Thyroid gland (tissue), 4 donors: ENCODE results near the gene GTPBP6. TPM values are rescaled to one million over a fixed set of nuclear protein-coding genes. Genes with fewer than 3 reads are reported as not detected.
"Not testable (repeated sequence)": the region's sequence is repeated elsewhere in the genome, so short reads cannot be mapped to it uniquely, and the experiment has no call there.

Experiments used
- DNase-seq, 2 donors: peaks; one replicate each; pipeline ENCODE4 v3.0.0-alpha.2; 2019
- H3K27ac ChIP-seq, 3 donors: fragments of 200-600 bp; sonication (generic); 1 replicate in 2 of 3; 2 replicates in 1 of 3; pipeline ENCODE4 v1.5.1; 2016 to 2019; ENCODE audit warnings: mild to moderate bottlenecking in 1 of 3, moderate library complexity in 1 of 3
- H3K27me3 ChIP-seq: fragments of 200-600 bp; sonication (generic); one replicate; pipeline ENCODE4 v1.5.1; 2019
- H3K36me3 ChIP-seq, 2 donors: fragments of 200-600 bp; sonication (generic); one replicate each; pipeline ENCODE4 v1.5.1; 2016 to 2019
- H3K4me1 ChIP-seq, 2 donors: fragments of 200-600 bp; sonication (generic); one replicate each; pipeline ENCODE4 v1.5.1; 2017 to 2019
- H3K4me3 ChIP-seq, 3 donors: fragments of 200-600 bp; sonication (generic); replicated peaks in 1 of 3; 1 replicate in 2 of 3; 2 replicates in 1 of 3; pipeline ENCODE4 v1.5.1; 2016; ENCODE audit warnings: mild to moderate bottlenecking in 1 of 3
- H3K9me3 ChIP-seq: fragments of 200-600 bp; sonication (generic); one replicate; pipeline ENCODE4 v1.5.1; 2017
- POLR2A ChIP-seq, 2 donors: fragments of 450-650 bp; IDR thresholded peaks; one replicate each; pipeline ENCODE4 v1.6.1; 2017; ENCODE audit warnings: antibody characterized with exemption in 2 of 2, mild to moderate bottlenecking in 2 of 2, moderate library complexity in 1 of 2
- WGBS, 2 donors: methylation state at CpG; one replicate each; pipeline ENCODE4 v1.1.5; 2017; 5-methylcytosine and 5-hydroxymethylcytosine counted together
- intact Hi-C: fragments of 100-400 bp; cut with DNase I; formaldehyde crosslinking; loops from one replicate; pipeline ENCODE4 v1.15.1; 2023
- total RNA-seq, 4 donors: library from RNA; depleted of rRNA; stranded (reverse); fragments of >200 nt; gene quantifications; one replicate each; pipeline ENCODE4 v1.2.3, GENCODE V29; 2016
- TF ChIP-seq, protein P1 (sequence below), 6 experiments: fragments of 200-600 bp in 3 of 6; fragments of 450-650 bp in 3 of 6; sonication (generic) in 3 of 6; IDR thresholded peaks; one replicate each; pipeline ENCODE4 v1.5.1; 2016 to 2019; ENCODE audit warnings: antibody characterized with exemption in 6 of 6, mild to moderate bottlenecking in 2 of 6, inconsistent platforms in 1 of 6, moderate library complexity in 1 of 6

GTPBP6 gene
- total RNA-seq, 4 donors from 2014 or later: 39.9 to 54.9 (median 47.9) TPM

DNA sequence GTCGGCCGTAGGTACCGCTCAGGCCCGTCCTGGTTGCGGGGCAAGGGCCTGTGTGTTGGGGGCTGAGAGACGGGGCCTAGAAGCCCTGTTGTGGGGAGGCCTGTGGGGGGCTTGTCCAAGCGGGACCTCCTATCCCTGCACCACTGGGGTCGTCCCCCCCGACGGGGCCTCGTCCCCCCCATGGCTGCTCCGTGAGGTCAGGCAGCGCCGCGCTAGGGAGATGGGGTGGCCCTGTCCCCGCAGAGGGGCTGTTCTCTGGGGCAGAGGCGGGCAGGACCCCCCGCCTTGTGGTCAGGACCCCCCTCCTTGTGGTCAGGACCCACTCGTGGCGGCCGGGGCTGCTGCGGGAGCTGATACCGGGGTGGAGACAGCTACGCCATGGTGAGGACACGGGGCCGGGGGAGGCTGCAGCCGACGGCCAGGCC, 12.1 kb upstream of the GTPBP6 start:
- WGBS, 2 donors: 60% methylated on average over 1 of the region's 28 CpGs; no CpG with 5 or more reads in 1 of the 2 donors
- TF ChIP-seq, protein P1, sequence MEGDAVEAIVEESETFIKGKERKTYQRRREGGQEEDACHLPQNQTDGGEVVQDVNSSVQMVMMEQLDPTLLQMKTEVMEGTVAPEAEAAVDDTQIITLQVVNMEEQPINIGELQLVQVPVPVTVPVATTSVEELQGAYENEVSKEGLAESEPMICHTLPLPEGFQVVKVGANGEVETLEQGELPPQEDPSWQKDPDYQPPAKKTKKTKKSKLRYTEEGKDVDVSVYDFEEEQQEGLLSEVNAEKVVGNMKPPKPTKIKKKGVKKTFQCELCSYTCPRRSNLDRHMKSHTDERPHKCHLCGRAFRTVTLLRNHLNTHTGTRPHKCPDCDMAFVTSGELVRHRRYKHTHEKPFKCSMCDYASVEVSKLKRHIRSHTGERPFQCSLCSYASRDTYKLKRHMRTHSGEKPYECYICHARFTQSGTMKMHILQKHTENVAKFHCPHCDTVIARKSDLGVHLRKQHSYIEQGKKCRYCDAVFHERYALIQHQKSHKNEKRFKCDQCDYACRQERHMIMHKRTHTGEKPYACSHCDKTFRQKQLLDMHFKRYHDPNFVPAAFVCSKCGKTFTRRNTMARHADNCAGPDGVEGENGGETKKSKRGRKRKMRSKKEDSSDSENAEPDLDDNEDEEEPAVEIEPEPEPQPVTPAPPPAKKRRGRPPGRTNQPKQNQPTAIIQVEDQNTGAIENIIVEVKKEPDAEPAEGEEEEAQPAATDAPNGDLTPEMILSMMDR (IDR thresholded peaks at IDR 0.05): no peak
- TF ChIP-seq POLR2A (IDR thresholded peaks at IDR 0.05): no peak
- no peaks in the 10 kb centered on the region for H3K9me3 ChIP-seq
- H3K4me1 ChIP-seq: peaks cover 0 to 10% of the 10 kb centered on the region in 2 donors
- no peaks in the 10 kb centered on the region for H3K27me3 ChIP-seq
- intact Hi-C loops: no loop called here
- H3K27ac ChIP-seq: no peak overlapping the region
- no peak overlapping the region for H3K4me3 ChIP-seq
- peak in 1 of 2 donors; percentile 0 for DNase-seq
- no peaks in the 10 kb centered on the region for H3K36me3 ChIP-seq

DNA sequence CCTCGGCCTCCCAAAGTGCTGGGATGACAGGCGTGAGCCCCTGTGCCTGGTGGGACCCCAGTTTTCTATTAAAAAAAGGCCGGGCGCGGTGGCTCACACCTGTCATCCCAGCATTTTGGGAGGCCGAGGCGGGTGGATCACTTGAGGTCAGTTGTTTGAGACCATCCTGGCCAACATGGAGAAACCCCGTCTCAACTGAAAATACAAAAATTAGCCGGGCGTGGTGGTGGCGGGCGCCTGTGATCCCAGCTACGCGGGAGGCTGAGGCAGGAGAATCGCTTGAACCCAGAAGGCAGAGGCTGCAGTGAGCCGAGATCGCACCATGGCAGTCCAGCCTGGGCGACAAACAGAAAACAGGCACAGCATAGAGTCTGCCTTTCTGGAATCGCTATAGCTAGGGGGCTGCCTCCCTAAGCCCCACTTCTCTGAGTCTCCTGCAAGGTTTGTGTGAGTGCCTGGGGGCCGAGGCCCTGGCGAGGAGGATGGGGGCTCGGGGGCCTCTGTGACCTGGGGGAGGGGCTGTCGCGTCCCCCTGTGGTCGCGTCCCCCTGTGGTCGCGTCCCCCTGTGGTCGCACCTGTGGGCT, 11.6 kb upstream of the GTPBP6 start:
- H3K27me3 ChIP-seq, DNase-seq, H3K9me3 ChIP-seq, H3K4me3 ChIP-seq, H3K27ac ChIP-seq, H3K4me1 ChIP-seq, H3K36me3 ChIP-seq, intact Hi-C loops: not testable (repeated sequence)
- 76 to 98% methylated on average over 14 to 23 of the region's 29 CpGs for WGBS, 2 donors

DNA sequence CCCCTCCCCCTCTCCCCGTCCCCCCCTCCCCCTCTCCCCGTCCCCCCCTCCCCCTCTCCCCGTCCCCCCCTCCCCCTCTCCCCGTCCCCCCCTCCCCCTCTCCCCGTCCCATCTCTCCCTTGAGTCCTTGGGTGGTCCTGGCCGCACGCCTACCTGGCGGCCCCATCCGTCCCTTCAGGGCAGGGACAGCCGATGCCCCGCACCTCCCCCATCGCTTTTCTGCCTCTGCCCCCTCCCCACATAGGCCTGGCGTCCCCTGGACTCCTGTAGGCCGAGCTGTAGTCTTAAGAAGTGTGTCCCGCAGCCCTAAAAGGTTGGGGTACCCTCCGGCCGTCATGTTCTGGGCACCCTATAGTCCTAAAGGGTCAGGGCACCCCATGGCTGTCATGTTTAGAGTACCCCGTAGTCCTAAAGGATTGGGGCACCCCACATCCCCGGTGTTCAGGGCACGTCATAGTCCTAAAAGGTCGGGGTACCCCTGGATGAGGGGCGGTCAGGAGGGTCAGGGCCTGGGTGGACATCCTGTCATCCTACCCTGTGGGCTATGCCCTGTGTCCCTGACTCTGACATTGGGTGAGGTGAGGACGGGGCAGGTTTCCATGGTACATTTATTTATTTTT, 10.8 kb upstream of the GTPBP6 start:
- no peak for TF ChIP-seq POLR2A (IDR thresholded peaks at IDR 0.05)
- no peak overlapping the region for H3K4me3 ChIP-seq
- peaks cover 0 to 10% of the 10 kb centered on the region in 2 donors for H3K4me1 ChIP-seq
- no peak overlapping the region for H3K27ac ChIP-seq
- no peaks in the 10 kb centered on the region for H3K9me3 ChIP-seq
- WGBS, 2 donors: 86 to 89% methylated on average over 10 to 14 of the region's 23 CpGs
- DNase-seq: no peak
- intact Hi-C loops: no loop called here
- no peaks in the 10 kb centered on the region for H3K36me3 ChIP-seq
- no peaks in the 10 kb centered on the region for H3K27me3 ChIP-seq

DNA sequence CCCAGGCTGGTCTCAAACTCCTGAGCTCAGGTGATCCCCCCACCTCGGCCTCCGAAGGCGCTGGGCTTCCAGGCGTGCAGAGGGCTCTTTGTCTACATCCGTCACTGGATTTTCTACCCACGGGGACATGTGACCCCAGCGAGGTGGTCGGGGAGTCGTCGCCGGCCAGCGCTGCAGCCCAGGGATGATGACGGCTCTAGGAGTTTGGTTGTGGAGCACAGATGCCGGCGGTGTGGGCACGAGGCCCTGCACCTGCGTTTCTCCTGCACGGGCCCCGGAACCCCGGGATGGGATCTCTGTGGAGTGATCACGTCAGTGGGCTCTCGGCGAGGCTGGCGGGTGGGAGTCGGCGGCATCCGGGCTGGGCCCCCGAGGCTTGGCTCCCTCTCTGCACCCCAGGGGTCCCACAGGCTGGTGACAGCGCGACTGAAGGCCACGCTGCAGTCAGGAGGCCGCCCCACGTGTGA, 9.1 kb upstream of the GTPBP6 start:
- H3K27ac ChIP-seq: no peak overlapping the region
- intact Hi-C loops: no loop called here
- no peaks in the 10 kb centered on the region for H3K27me3 ChIP-seq
- no peak for TF ChIP-seq POLR2A (IDR thresholded peaks at IDR 0.05)
- TF ChIP-seq, protein P1 (IDR thresholded peaks at IDR 0.05): no peak
- no peak overlapping the region for H3K4me3 ChIP-seq
- WGBS, 2 donors: 93 to 97% methylated on average over 18 to 22 of the region's 33 CpGs
- H3K9me3 ChIP-seq: no peaks in the 10 kb centered on the region
- peaks cover 0 to 10% of the 10 kb centered on the region in 2 donors for H3K4me1 ChIP-seq
- no peaks in the 10 kb centered on the region for H3K36me3 ChIP-seq
- DNase-seq: no peak

DNA sequence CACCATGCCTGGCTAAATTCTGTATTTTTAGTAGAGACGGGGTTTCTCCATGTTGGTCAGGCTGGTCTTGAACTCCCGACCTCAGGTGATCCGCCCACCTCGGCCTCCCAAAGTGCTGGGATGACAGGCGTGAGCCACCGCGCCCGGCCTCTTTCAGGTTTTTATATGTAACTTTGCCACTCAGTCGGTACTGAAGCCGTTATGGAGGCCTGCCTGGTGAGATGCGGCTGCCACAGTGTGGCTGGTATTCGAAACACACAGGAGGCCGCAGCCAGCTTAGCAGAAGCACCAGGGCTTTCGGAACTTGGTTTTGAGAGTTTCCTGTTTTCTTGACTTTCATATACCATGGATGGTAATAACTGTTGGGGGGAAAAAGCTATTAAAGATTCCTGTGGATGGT, 6.1 kb upstream of the GTPBP6 start:
- H3K36me3 ChIP-seq, H3K4me3 ChIP-seq, H3K27me3 ChIP-seq, DNase-seq, intact Hi-C loops, H3K9me3 ChIP-seq, H3K27ac ChIP-seq: not testable (repeated sequence)
- 81 to 92% methylated on average over 14 of the region's 14 CpGs for WGBS, 2 donors
- H3K4me1 ChIP-seq: peaks cover 10 to 11% of the 10 kb centered on the region in 2 donors

DNA sequence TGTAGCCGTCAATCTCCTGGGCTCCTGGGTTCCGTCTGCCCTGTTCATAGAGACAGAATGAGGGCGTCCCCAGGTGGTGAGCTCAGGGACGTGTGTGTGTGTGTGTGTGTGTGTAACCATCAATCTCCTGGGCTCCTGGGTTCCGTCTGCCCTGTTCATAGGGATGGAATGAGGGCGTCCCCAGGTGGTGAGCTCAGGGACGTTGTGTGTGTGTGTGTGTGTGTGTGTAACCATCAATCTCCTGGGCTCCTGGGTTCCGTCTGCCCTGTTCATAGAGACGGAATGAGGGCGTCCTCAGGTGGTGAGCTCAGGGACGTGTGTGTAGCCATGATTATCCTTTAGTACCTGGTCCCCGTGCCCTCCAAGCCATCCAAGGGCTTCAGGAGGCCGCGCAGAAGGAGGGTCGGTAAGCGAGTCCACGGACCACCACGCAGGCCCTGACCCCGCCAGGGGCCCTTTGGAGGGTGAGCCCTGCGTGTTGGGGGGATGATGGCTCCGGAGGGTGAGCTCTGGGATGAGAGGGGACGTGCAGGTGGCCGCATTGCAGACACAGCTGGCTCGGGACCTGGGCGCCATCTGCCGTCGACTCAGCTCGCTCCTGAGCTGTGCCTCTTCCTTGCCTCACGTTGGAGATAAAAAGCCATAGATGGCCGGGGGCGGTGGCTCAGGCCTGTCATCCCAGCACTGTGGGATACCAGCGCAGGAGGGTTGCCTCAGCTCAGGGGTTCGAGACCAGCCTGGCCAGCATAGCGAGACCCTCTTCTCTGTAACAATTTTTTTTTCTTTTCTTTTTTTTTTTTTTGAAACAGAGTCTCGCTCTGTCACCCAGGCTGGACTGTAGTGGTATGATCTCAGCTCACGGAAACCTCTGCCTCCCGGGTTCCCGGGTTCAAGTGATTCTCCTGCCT, 5.4 kb upstream of the GTPBP6 start:
- Histone ChIP-seq H3K4me3 (no peak overlapping the region), H3K9me3 (no peaks in the 10 kb centered on the region), H3K27me3 (no peaks in the 10 kb centered on the region), H3K36me3 (no peaks in the 10 kb centered on the region), H3K27ac (no peak overlapping the region), H3K4me1 (peaks cover 12 to 15% of the 10 kb centered on the region in 2 donors)
- 83 to 84% methylated on average over 30 to 32 of the region's 38 CpGs for WGBS, 2 donors
- intact Hi-C loops: no loop called here
- TF ChIP-seq POLR2A (IDR thresholded peaks at IDR 0.05): no peak
- TF ChIP-seq, protein P1 (IDR thresholded peaks at IDR 0.05): no peak
- DNase-seq: peak; percentile 51 to 54
